KMS-11 (cell line): Measurements from ENCODE around the gene PAFAH1B2.

Experiments used
- H2AFZ ChIP-seq: fragments of 200-600 bp; sonication (generic); 2 replicates; pipeline ENCODE4 v1.6.1; 2016; ENCODE audit warnings: antibody characterized with exemption, mixed run types, low read depth
- H3K27ac ChIP-seq: fragments of 200-600 bp; sonication (generic); 2 replicates; pipeline ENCODE4 v1.6.1; 2016; ENCODE audit warnings: mild to moderate bottlenecking, mixed run types
- H3K27me3 ChIP-seq: fragments of 200-600 bp; sonication (generic); 2 replicates; pipeline ENCODE4 v1.6.1; 2017; ENCODE audit warnings: mild to moderate bottlenecking, low read depth, mixed run types, moderate library complexity; ENCODE audit not compliant: insufficient read depth
- H3K36me3 ChIP-seq: fragments of 200-600 bp; sonication (generic); 2 replicates; pipeline ENCODE4 v1.6.1; 2017; ENCODE audit warnings: mild to moderate bottlenecking, mixed run types; ENCODE audit not compliant: insufficient read depth
- H3K4me1 ChIP-seq: fragments of 200-600 bp; sonication (generic); 2 replicates; pipeline ENCODE4 v1.6.1; 2016; ENCODE audit warnings: mild to moderate bottlenecking, low read depth, mixed run types; ENCODE audit not compliant: poor library complexity, severe bottlenecking
- H3K4me2 ChIP-seq: fragments of 200-600 bp; sonication (generic); 2 replicates; pipeline ENCODE4 v1.7.0; 2016; ENCODE audit warnings: mild to moderate bottlenecking, mixed run types
- H3K4me3 ChIP-seq: fragments of 200-600 bp; sonication (generic); IDR thresholded peaks from 2 replicates; pipeline ENCODE4 v1.6.1; 2017; ENCODE audit warnings: low read depth, low read length, mixed read lengths; ENCODE audit not compliant: insufficient read depth
- H3K79me2 ChIP-seq: fragments of 200-600 bp; sonication (generic); 2 replicates; pipeline ENCODE4 v1.6.1; 2016; ENCODE audit warnings: low read depth, mixed run types; ENCODE audit not compliant: insufficient read depth
- H3K9ac ChIP-seq: fragments of 200-600 bp; sonication (generic); 2 replicates; pipeline ENCODE4 v1.6.1; 2016; ENCODE audit warnings: mild to moderate bottlenecking, mixed run types
- H4K20me1 ChIP-seq: fragments of 200-600 bp; sonication (generic); 2 replicates; pipeline ENCODE4 v1.6.1; 2016; ENCODE audit warnings: mild to moderate bottlenecking, mixed run types; ENCODE audit not compliant: insufficient read depth
- CTCF ChIP-seq: fragments of 200-600 bp; sonication (generic); conservative IDR thresholded peaks from 2 replicates; pipeline ENCODE4 v1.6.1; 2017; ENCODE audit warnings: low read depth, mild to moderate bottlenecking, antibody characterized with exemption, low read length, moderate library complexity, mixed read lengths

The PAFAH1B2 gene

GRCh38 chr11:117166491-117166890 is 22.4 kb downstream of the PAFAH1B2 start:
- Histone ChIP-seq H2AFZ (no peak overlapping the region), H3K9ac (no peak overlapping the region), H3K79me2 (no peaks in the 10 kb centered on the region), H3K36me3 (peaks cover 4% of the 10 kb centered on the region; the same call in 1 of the 2 replicates), H3K4me1 (no peaks in the 10 kb centered on the region), H3K27ac (no peak overlapping the region), H3K4me2 (no peak overlapping the region), H4K20me1 (no peaks in the 10 kb centered on the region), H3K4me3 (no peak overlapping the region), H3K27me3 (no peaks in the 10 kb centered on the region)
- TF ChIP-seq CTCF = no peak

GRCh38 chr11:117169736-117170135 is 25.6 kb downstream of the PAFAH1B2 start:
- H3K27me3 ChIP-seq = no peaks in the 10 kb centered on the region
- no peaks in the 10 kb centered on the region for H3K79me2 ChIP-seq
- no peaks in the 10 kb centered on the region for H3K4me1 ChIP-seq
- TF ChIP-seq CTCF = no peak
- H2AFZ ChIP-seq = no peak overlapping the region
- H3K36me3 ChIP-seq = peaks cover 4% of the 10 kb centered on the region; the same call in 1 of the 2 replicates
- no peaks in the 10 kb centered on the region for H4K20me1 ChIP-seq
- no peak overlapping the region for H3K4me3 ChIP-seq
- no peak overlapping the region for H3K9ac ChIP-seq
- no peak overlapping the region for H3K27ac ChIP-seq
- H3K4me2 ChIP-seq = no peak overlapping the region

- Histone ChIP-seq H3K27ac (no peak overlapping the region), H4K20me1 (no peaks in the 10 kb centered on the region), H3K4me2 (no peak overlapping the region), H3K79me2 (no peaks in the 10 kb centered on the region), H3K4me1 (no peaks in the 10 kb centered on the region), H3K9ac (no peak overlapping the region), H2AFZ (no peak overlapping the region), H3K27me3 (no peaks in the 10 kb centered on the region), H3K36me3 (peaks cover 4% of the 10 kb centered on the region; the same call in 1 of the 2 replicates), H3K4me3 (no peak overlapping the region)
- TF ChIP-seq CTCF = no peak
Observed at GRCh38 chr11:117170210-117170609, 26.1 kb downstream of the PAFAH1B2 start.

GRCh38 chr11:117171007-117171403 is 26.9 kb downstream of the PAFAH1B2 start:
- no peak overlapping the region for H3K4me3 ChIP-seq
- no peak overlapping the region for H3K4me2 ChIP-seq
- no peaks in the 10 kb centered on the region for H4K20me1 ChIP-seq
- H2AFZ ChIP-seq = no peak overlapping the region
- H3K27ac ChIP-seq = no peak overlapping the region
- H3K27me3 ChIP-seq = no peaks in the 10 kb centered on the region
- no peak for TF ChIP-seq CTCF
- H3K36me3 ChIP-seq = peaks cover 4% of the 10 kb centered on the region; the same call in 1 of the 2 replicates
- no peak overlapping the region for H3K9ac ChIP-seq
- H3K4me1 ChIP-seq = no peaks in the 10 kb centered on the region
- no peaks in the 10 kb centered on the region for H3K79me2 ChIP-seq
